Measurements from ENCODE around the gene GSTT4.
A peak's percentile ranks its signal among the peaks of the same experiment; 100 is the strongest.
"Not testable (repeated sequence)": the region's sequence is repeated elsewhere in the genome, so short reads cannot be mapped to it uniquely, and the experiment has no call there.

The GSTT4 gene

DNA sequence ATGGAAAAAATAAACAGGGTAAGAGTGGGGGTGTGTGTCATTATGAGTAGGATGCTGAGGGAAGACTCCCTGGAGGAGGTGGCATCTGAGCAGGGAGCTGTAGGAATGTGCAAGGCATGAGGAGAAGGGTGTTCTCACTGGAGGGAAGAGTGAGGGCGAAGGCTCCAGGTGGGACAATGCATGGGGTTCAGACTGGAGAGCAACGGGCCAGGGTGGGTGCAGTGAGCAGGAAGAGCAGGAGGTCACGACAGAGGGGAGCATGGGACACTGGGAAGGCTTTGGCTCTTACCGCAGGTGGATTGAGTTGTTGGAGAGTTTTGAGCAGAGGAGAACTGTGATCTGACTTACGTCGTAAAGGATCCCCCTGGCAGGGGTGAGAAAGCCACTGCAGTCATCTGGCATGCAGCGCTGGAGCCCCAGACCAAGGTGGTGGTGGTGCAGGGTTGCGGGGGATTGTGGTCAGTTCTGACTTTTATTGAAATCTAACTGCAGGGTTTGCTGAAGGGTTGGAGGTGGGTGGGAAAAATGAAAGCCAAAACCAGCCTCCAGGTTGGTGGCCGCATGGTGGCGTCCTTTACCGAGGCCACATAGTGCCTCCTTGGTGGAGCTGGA is 52.4 kb downstream of the GSTT4 start:
- DNase-seq (ENCODE audit: low read depth), result not testable (repeated sequence)

DNA sequence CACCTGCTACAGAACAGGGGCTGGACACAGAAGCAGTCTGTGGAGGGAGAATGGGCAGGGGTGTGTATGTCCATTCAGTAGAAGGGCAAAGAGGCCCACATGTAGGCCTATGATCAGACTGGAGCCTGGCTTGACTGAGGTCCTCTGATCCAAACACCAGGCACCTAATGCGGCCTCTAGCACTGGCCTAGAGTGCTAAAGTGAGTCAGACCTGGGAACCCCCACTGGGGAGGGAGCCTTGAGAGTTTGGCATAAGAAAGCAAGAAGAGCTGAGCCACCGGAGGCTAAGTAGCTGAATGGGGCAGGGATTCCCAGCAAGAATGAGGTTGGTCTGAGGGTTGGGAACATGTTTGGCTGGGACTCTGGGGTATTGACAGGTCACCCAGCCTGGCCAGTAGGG is 53.9 kb downstream of the GSTT4 start:
- DNase-seq (ENCODE audit: low read depth), result peak; percentile 63

DNA sequence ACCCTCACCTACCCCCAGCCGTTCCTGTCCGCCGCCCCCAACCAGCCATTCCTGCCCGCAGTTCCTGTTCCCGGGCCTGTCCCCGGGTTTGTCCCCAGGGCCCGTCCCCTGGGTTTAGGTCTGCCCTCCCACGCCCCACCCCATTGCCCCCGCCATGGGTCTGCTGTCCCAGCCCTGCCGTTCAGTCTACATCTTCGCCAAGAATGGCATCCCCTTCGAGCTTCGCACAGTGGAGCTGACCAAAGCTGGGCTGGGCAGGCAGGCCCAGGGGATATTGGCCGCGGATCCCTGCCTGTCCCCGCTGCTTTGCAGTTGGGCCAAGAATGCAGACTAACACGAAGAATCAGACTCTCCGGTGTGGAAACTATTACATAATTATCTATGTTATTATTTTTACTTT is 55.5 kb downstream of the GSTT4 start:
- DNase-seq (ENCODE audit: low read depth), result not testable (repeated sequence)
